ENCODE data around the gene CIAO2B.

CIAO2B gene

DNA sequence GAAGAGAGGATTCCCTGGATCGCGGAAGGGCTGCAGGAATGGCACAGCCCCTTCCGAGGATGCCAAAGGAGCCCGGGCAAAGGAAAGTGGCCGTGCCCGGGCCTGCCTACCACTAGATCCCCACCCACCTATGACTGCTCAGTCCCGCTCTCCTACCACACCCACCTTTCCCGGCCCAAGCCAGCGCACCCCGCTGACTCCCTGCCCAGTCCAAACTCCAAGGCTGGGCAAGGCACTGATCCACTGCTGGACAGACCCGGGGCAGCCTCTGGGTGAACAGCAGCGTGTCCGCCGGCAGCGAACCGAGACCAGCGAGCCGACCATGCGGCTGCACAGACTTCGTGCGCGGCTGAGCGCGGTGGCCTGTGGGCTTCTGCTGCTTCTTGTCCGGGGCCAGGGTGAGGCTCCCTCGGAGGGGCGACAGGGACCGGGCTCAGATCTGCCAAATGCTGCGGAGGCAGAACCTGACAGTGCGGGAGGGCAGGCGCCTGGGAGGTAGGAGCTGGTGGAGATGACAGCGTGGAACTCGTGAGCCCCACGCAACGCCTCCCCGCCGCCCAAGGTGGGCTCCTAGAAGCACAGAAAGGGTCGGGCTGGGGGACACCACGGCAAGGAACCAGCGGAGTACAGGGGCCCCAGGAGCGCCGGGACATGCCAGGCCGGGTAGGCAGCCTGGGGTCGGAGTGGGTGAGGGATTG is 1.3 kb upstream of the CIAO2B start, which contains the start of gene CES2:
CES2 (plus strand) TSS at position 203 of the 698 bp plus-strand sequence; CDS start at position 323, 120 bp downstream.
- TF ChIP-seq, protein P1, sequence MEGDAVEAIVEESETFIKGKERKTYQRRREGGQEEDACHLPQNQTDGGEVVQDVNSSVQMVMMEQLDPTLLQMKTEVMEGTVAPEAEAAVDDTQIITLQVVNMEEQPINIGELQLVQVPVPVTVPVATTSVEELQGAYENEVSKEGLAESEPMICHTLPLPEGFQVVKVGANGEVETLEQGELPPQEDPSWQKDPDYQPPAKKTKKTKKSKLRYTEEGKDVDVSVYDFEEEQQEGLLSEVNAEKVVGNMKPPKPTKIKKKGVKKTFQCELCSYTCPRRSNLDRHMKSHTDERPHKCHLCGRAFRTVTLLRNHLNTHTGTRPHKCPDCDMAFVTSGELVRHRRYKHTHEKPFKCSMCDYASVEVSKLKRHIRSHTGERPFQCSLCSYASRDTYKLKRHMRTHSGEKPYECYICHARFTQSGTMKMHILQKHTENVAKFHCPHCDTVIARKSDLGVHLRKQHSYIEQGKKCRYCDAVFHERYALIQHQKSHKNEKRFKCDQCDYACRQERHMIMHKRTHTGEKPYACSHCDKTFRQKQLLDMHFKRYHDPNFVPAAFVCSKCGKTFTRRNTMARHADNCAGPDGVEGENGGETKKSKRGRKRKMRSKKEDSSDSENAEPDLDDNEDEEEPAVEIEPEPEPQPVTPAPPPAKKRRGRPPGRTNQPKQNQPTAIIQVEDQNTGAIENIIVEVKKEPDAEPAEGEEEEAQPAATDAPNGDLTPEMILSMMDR (IDR thresholded peaks at IDR 0.05; ENCODE audit: borderline replicate concordance, insufficient read depth, low read depth, low read length), result no peak
- peak within 1 kb of the TSS; percentile 78 for H3K4me3 ChIP-seq (ENCODE audit: low read depth, low read length)

GRCh38 chr16:66934839-66935313 is 674 bp upstream of the CIAO2B start:
- H3K4me3 ChIP-seq (ENCODE audit: low read depth, low read length), result peak overlapping the region; percentile 78

GRCh38 chr16:66933776-66934137 is 445 bp downstream of the CIAO2B start:
- peak overlapping the region; percentile 78 for H3K4me3 ChIP-seq (ENCODE audit: low read depth, low read length)
- TF ChIP-seq, protein P1 (IDR thresholded peaks at IDR 0.05; ENCODE audit: borderline replicate concordance, insufficient read depth, low read depth, low read length), result no peak

- no peak overlapping the region for H3K4me3 ChIP-seq (ENCODE audit: low read depth, low read length)
- TF ChIP-seq, protein P1 (IDR thresholded peaks at IDR 0.05; ENCODE audit: borderline replicate concordance, insufficient read depth, low read depth, low read length), result no peak
Observed at GRCh38 chr16:66932076-66932475, 2.1 kb downstream of the CIAO2B start.

GRCh38 chr16:66931665-66932064 is 2.5 kb downstream of the CIAO2B start:
- H3K4me3 ChIP-seq (ENCODE audit: low read depth, low read length), result no peak overlapping the region
- TF ChIP-seq, protein P1 (IDR thresholded peaks at IDR 0.05; ENCODE audit: borderline replicate concordance, insufficient read depth, low read depth, low read length), result no peak

- TF ChIP-seq, protein P1 (IDR thresholded peaks at IDR 0.05; ENCODE audit: borderline replicate concordance, insufficient read depth, low read depth, low read length), result no peak
- H3K4me3 ChIP-seq (ENCODE audit: low read depth, low read length), result no peak overlapping the region
Observed at GRCh38 chr16:66930189-66930588, 4.0 kb downstream of the CIAO2B start.

- H3K4me3 ChIP-seq (ENCODE audit: low read depth, low read length), result no peak overlapping the region
Observed at GRCh38 chr16:66928702-66929388, 5.4 kb downstream of the CIAO2B start.

More at GRCh38 chr16:66928702-66929388, 5.4 kb downstream of the CIAO2B start:
- TF ChIP-seq, protein P1 (IDR thresholded peaks at IDR 0.05; ENCODE audit: borderline replicate concordance, insufficient read depth, low read depth, low read length), result peak; percentile 41; the same call in 1 of the 2 replicates

All from GM12875 (cell line).